ENCODE measurements around the gene MRPS6.

The MRPS6 gene

DNA sequence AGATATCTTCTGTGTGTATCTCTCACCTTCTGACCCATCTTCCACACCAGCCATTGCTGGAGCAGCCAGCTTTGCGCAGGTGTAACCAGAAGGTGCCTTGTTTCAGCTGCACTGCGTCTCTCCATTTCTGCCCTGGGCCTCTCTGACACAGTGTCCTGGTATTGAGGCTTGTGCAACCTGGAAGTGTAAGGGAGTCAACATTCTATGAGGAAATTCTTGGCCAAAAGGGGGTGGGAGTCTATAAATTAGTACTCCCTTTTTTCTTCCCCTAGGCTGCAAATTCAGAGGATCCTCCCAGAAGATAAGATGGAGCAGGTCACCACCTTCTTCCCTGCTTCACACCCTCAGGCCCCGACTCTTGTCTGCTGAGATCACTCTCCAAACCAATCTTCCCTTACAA is 109.1 kb downstream of the MRPS6 start:
- TF ChIP-seq CTCF (IDR thresholded peaks at IDR 0.05; ENCODE audit: low read depth, low read length) = no peak
- Histone ChIP-seq H3K27me3 (no peaks in the 10 kb centered on the region), H3K36me3 (no peaks in the 10 kb centered on the region), H3K4me3 (ENCODE audit: low read depth, low read length) (no peak overlapping the region), H3K9me3 (no peaks in the 10 kb centered on the region), H3K4me1 (peaks cover 23% of the 10 kb centered on the region)
- DNase-seq = no peak

GRCh38 chr21:34183331-34183928 is 110.1 kb downstream of the MRPS6 start:
- Histone ChIP-seq H3K36me3 (no peaks in the 10 kb centered on the region), H3K9me3 (no peaks in the 10 kb centered on the region), H3K4me3 (ENCODE audit: low read depth, low read length) (no peak overlapping the region), H3K27me3 (no peaks in the 10 kb centered on the region), H3K4me1 (peaks cover 23% of the 10 kb centered on the region)
- DNase-seq = no peak
- no peak for TF ChIP-seq CTCF (IDR thresholded peaks at IDR 0.05; ENCODE audit: low read depth, low read length)

- H3K9me3 ChIP-seq = no peaks in the 10 kb centered on the region
- no peaks in the 10 kb centered on the region for H3K27me3 ChIP-seq
- H3K36me3 ChIP-seq = no peaks in the 10 kb centered on the region
- no peak overlapping the region for H3K4me3 ChIP-seq (ENCODE audit: low read depth, low read length)
- no peak for TF ChIP-seq CTCF (IDR thresholded peaks at IDR 0.05; ENCODE audit: low read depth, low read length)
- peak; percentile 19 for DNase-seq
- peaks cover 23% of the 10 kb centered on the region for H3K4me1 ChIP-seq
These were observed 110.9 kb downstream of the MRPS6 start for GRCh38 chr21:34184232-34184631.

GRCh38 chr21:34185026-34185750 is 111.8 kb downstream of the MRPS6 start:
- DNase-seq = peak; percentile 44
- Histone ChIP-seq H3K4me3 (ENCODE audit: low read depth, low read length) (peak overlapping the region; percentile 24; the same call in 1 of the 2 replicates), H3K9me3 (no peaks in the 10 kb centered on the region), H3K4me1 (peaks cover 23% of the 10 kb centered on the region), H3K36me3 (no peaks in the 10 kb centered on the region), H3K27me3 (no peaks in the 10 kb centered on the region)
- TF ChIP-seq CTCF (IDR thresholded peaks at IDR 0.05; ENCODE audit: low read depth, low read length) = no peak

DNA sequence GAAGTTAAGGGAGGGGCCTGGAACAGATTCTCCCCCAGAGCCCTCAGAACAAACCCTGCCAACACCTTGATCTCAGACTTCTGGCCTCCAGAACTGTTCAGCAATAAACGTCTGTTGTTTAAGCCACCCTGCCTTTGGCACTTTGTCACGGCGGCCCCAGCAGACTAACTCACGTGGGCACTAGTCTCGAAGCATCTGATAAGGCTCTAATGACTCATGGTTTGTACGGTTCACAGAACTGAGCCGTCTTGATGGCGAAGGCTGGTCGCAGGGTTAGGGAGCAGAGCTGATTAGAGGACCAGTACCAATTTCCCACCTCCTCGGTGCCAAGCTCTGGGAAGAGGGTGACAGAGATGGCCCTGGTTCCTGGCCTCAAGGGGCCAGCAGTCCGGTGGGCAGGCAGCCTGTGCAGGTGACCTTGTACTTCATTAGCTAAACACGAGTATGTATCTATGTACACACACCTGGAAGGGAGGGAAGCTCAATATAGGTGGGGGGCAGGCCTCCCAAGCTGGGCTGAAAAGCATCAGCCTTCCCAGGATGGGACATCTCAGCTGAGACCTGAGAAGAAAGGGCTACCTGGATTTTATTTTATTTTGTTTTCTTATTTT is 112.8 kb downstream of the MRPS6 start:
- Histone ChIP-seq H3K36me3 (no peaks in the 10 kb centered on the region), H3K27me3 (no peaks in the 10 kb centered on the region), H3K9me3 (no peaks in the 10 kb centered on the region), H3K4me1 (peaks cover 27% of the 10 kb centered on the region), H3K4me3 (ENCODE audit: low read depth, low read length) (no peak overlapping the region)
- DNase-seq = peak; percentile 73
- no peak for TF ChIP-seq CTCF (IDR thresholded peaks at IDR 0.05; ENCODE audit: low read depth, low read length)

DNA sequence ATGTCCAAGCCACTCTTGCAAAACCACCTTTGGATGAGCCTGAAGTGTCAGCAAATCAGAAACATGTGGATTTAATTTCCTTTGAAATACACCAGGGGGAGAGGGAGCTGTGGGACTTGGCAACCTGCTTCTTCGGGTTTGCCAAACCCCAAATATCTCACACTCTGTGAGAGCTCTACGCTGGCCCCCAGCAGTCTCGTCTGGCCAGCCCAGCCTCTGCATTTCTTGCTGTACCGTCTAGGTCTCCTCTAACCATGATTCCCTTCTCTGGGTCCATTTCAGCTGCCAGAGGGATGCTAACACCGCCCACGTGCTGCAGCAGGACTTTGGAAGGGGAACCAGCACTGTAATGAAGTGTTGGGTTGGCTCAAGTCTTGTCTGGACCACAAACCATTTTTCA is 114.6 kb downstream of the MRPS6 start:
- no peaks in the 10 kb centered on the region for H3K9me3 ChIP-seq
- TF ChIP-seq CTCF (IDR thresholded peaks at IDR 0.05; ENCODE audit: low read depth, low read length) = no peak
- H3K4me1 ChIP-seq = peaks cover 27% of the 10 kb centered on the region
- DNase-seq = no peak
- no peak overlapping the region for H3K4me3 ChIP-seq (ENCODE audit: low read depth, low read length)
- H3K27me3 ChIP-seq = no peaks in the 10 kb centered on the region
- no peaks in the 10 kb centered on the region for H3K36me3 ChIP-seq
